ENCODE results near the gene ITM2C. TPM values are rescaled to one million over a fixed set of nuclear protein-coding genes. Genes with fewer than 3 reads are reported as not detected.
A peak's percentile ranks its signal among the peaks of the same experiment; 100 is the strongest.

ITM2C gene
- total RNA-seq, 2 experiments from 2014 or later, result 19.8 to 21.5 TPM

GRCh38 chr2:230869914-230870543 is 5.3 kb downstream of the ITM2C start:
- Mint-ChIP-seq H3K9me3 (no peaks in the 10 kb centered on the region), H3K27ac (no peak overlapping the region), H3K4me3 (peak overlapping the region; percentile 10), H3K27me3 (no peaks in the 10 kb centered on the region), H3K4me1 (ENCODE audit: low read depth) (peaks cover 35% of the 10 kb centered on the region), H3K36me3 (ENCODE audit: low read depth) (no peaks in the 10 kb centered on the region)
- POLR2A ChIA-PET, result interaction anchor here (0.7 kb wide), 1 partner anchor 116 kb away, joined by 3 read pairs; no protein-coding TSS in a partner anchor
- no peak for ATAC-seq (ENCODE audit: poor library complexity)
- TF ChIP-seq, protein P1, sequence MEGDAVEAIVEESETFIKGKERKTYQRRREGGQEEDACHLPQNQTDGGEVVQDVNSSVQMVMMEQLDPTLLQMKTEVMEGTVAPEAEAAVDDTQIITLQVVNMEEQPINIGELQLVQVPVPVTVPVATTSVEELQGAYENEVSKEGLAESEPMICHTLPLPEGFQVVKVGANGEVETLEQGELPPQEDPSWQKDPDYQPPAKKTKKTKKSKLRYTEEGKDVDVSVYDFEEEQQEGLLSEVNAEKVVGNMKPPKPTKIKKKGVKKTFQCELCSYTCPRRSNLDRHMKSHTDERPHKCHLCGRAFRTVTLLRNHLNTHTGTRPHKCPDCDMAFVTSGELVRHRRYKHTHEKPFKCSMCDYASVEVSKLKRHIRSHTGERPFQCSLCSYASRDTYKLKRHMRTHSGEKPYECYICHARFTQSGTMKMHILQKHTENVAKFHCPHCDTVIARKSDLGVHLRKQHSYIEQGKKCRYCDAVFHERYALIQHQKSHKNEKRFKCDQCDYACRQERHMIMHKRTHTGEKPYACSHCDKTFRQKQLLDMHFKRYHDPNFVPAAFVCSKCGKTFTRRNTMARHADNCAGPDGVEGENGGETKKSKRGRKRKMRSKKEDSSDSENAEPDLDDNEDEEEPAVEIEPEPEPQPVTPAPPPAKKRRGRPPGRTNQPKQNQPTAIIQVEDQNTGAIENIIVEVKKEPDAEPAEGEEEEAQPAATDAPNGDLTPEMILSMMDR (IDR thresholded peaks at IDR 0.05), result no peak
- no peak overlapping the region for H3K4me3 ChIP-seq (ENCODE audit: low read length)
- H3K9me3 ChIP-seq (ENCODE audit: control insufficient read depth in 1 of 2, insufficient read depth in 1 of 2, low read length in 2 of 2), result no peaks in the 10 kb centered on the region
- H3K4me1 ChIP-seq (ENCODE audit: insufficient read depth, low read length), result peaks cover 50% of the 10 kb centered on the region
- no peaks in the 10 kb centered on the region for H3K27me3 ChIP-seq (ENCODE audit: control insufficient read depth in 1 of 2, insufficient read depth in 2 of 2, low read length in 2 of 2)
- peaks cover 5% of the 10 kb centered on the region for H3K36me3 ChIP-seq (ENCODE audit: insufficient read depth, low read length)
- no peak for DNase-seq
- CTCF ChIA-PET, result no interaction called here
- intact Hi-C loops (cut with DNase I, micrococcal nuclease), result no loop called here
- H3K27ac ChIP-seq (ENCODE audit: low read depth in 1 of 2, low read length in 2 of 2), result no peak overlapping the region

DNA sequence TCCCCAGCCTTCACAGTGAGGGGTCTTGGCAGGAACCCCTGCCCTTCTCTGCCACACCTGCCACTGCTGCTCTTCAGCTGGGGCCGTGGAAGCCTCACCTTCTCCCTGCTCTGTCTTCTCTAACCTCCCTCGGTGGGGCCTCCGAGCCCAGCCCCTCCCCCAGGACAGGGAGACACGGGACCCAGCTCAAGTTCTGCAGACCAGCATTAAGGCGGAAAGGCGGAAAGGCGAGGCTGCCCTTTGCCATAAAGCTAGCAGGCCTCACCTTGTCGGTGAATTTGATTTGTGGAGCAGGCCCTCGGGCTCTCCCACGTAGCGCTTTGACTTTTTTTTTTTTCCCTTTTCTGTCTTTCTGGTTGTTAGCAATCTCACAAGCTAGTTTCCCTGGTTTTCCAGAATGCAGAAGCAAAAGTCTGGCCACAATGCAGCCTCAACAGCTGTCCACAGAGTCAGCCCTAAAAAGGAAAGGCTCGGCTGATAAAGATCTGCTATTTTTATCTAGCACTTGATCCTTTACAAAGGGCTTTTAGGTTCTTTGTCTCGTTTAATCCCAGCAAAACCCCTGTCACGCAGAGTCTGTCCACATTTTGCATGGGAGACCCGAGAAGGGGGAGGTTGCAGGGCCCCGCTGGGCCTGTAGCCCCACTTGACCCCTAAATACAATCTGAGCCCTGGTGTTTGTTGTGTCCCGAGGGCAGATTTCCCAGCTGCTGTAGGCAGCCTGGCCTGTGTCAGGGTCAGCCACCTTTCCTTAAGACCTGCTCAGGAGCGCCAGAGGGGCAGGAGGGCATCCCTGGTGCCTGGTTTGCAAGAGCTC is 6.0 kb downstream of the ITM2C start:
- intact Hi-C loops (cut with DNase I, micrococcal nuclease), result no loop called here
- no peaks in the 10 kb centered on the region for H3K27me3 Mint-ChIP-seq
- H3K4me3 ChIP-seq (ENCODE audit: low read length), result no peak overlapping the region
- ChIA-PET POLR2A (interaction anchor here (0.7 kb wide), 1 partner anchor 115 kb away, joined by 3 read pairs; no protein-coding TSS in a partner anchor), CTCF (interaction anchor here (0.8 kb wide), 1 partner anchor 116 kb away, joined by 3 read pairs; no protein-coding TSS in a partner anchor)
- ATAC-seq (ENCODE audit: poor library complexity) (no peak), DNase-seq (no peak)
- peaks cover 34% of the 10 kb centered on the region for H3K4me1 Mint-ChIP-seq (ENCODE audit: low read depth)
- no peak overlapping the region for H3K27ac Mint-ChIP-seq
- H3K9me3 ChIP-seq (ENCODE audit: control insufficient read depth in 1 of 2, insufficient read depth in 1 of 2, low read length in 2 of 2), result no peaks in the 10 kb centered on the region
- H3K9me3 Mint-ChIP-seq, result no peaks in the 10 kb centered on the region
- H3K27ac ChIP-seq (ENCODE audit: low read depth in 1 of 2, low read length in 2 of 2), result no peak overlapping the region
- peaks cover 43% of the 10 kb centered on the region for H3K4me1 ChIP-seq (ENCODE audit: insufficient read depth, low read length)
- H3K4me3 Mint-ChIP-seq, result no peak overlapping the region
- H3K36me3 ChIP-seq (ENCODE audit: insufficient read depth, low read length), result peaks cover 6% of the 10 kb centered on the region
- TF ChIP-seq, protein P1 (IDR thresholded peaks at IDR 0.05), result no peak
- H3K27me3 ChIP-seq (ENCODE audit: control insufficient read depth in 1 of 2, insufficient read depth in 2 of 2, low read length in 2 of 2), result no peaks in the 10 kb centered on the region
- peaks cover 4% of the 10 kb centered on the region for H3K36me3 Mint-ChIP-seq (ENCODE audit: low read depth)

- peaks cover 10% of the 10 kb centered on the region for H3K36me3 ChIP-seq (ENCODE audit: insufficient read depth, low read length)
- no peak overlapping the region for H3K4me3 ChIP-seq (ENCODE audit: low read length)
- Mint-ChIP-seq H3K4me1 (ENCODE audit: low read depth) (peaks cover 26% of the 10 kb centered on the region), H3K9me3 (no peaks in the 10 kb centered on the region), H3K36me3 (ENCODE audit: low read depth) (peaks cover 9% of the 10 kb centered on the region), H3K4me3 (no peak overlapping the region), H3K27me3 (no peaks in the 10 kb centered on the region), H3K27ac (no peak overlapping the region)
- DNase-seq, result no peak
- intact Hi-C loops (cut with DNase I, micrococcal nuclease), result no loop called here
- peaks cover 35% of the 10 kb centered on the region for H3K4me1 ChIP-seq (ENCODE audit: insufficient read depth, low read length)
- ATAC-seq (ENCODE audit: poor library complexity), result no peak
- no peaks in the 10 kb centered on the region for H3K27me3 ChIP-seq (ENCODE audit: control insufficient read depth in 1 of 2, insufficient read depth in 2 of 2, low read length in 2 of 2)
- TF ChIP-seq, protein P1 (IDR thresholded peaks at IDR 0.05), result no peak
- POLR2A ChIA-PET, result no interaction called here
- CTCF ChIA-PET, result interaction anchor here (0.8 kb wide), 1 partner anchor 115 kb away, joined by 3 read pairs; no protein-coding TSS in a partner anchor
- no peak overlapping the region for H3K27ac ChIP-seq (ENCODE audit: low read depth in 1 of 2, low read length in 2 of 2)
- no peaks in the 10 kb centered on the region for H3K9me3 ChIP-seq (ENCODE audit: control insufficient read depth in 1 of 2, insufficient read depth in 1 of 2, low read length in 2 of 2)
Measured at GRCh38 chr2:230871361-230872150, 6.8 kb downstream of the ITM2C start.
